Right cardiac atrium (tissue), 5 donors: ENCODE results near the gene TNPO1. TPM values are rescaled to one million over a fixed set of nuclear protein-coding genes. Genes with fewer than 3 reads are reported as not detected.

Experiments
- ATAC-seq, 2 donors: fragments of 200-7000 bp; cut with Tn5 transposase; one replicate each; pipeline versions ENCODE4 v1.8.0 to v1.9.1; 2020; ENCODE audit warnings: moderate library complexity in 2 of 2, mild to moderate bottlenecking in 1 of 2
- DNase-seq, 3 donors: peaks; one replicate each; pipeline ENCODE4 v3.0.0-alpha.2; 2020
- H3K27ac ChIP-seq: one replicate; pipeline ENCODE4 v1.5.1; 2013; ENCODE audit warnings: mild to moderate bottlenecking, low read length, control low read depth, moderate library complexity
- H3K27me3 ChIP-seq: one replicate; pipeline ENCODE4 v1.6.1; 2013; ENCODE audit not compliant: control insufficient read depth, insufficient read depth
- H3K4me1 ChIP-seq: one replicate; pipeline ENCODE4 v1.6.1; 2013; ENCODE audit warnings: low read length; ENCODE audit not compliant: control insufficient read depth, insufficient read depth
- H3K4me3 ChIP-seq: one replicate; pipeline ENCODE4 v1.5.1; 2013; ENCODE audit warnings: low read length, control low read depth
- H3K9me3 ChIP-seq: one replicate; pipeline ENCODE4 v1.6.1; 2013; ENCODE audit warnings: low read length; ENCODE audit not compliant: control insufficient read depth
- WGBS: extraction: QIAGEN DNeasy Blood & Tissue Kit; methylation state at CpG from one replicate; pipeline ENCODE4 v1.1.7; 2013; 5-methylcytosine and 5-hydroxymethylcytosine counted together
- intact Hi-C, 4 donors: fragments of 100-400 bp; cut with DNase I; formaldehyde crosslinking; loops; one replicate each; pipeline versions ENCODE4 v1.11.0 to v1.14.0; 2022 to 2023
- polyA plus RNA-seq: library from polyadenylated mRNA; stranded (reverse); fragments of 200-250 nt; gene quantifications from one replicate; pipeline ENCODE4 v1.2.3, GENCODE V29; 2013
- total RNA-seq, 4 donors: library from RNA; stranded (reverse); fragmentation: NEBNext Ultra II Directional; extraction: Animal tissue kit (Norgen Biotek cat#: 25700); gene quantifications; one replicate each; pipeline ENCODE4 v1.2.1, GENCODE V29; 2021
- donor health status: healthy with polysubstance abuse.
- donor health status: DM: no; HTN: yes; CAD: no.
- donor health status: DM: no; HTN: no; CAD: no.
- donor health status: DM: no; HTN: yes; CAD: no; lungs with severe emphysema.
- donor health status: DM: yes; HTN: yes; CAD: no.

The TNPO1 gene
- total and polyA plus RNA-seq, 5 donors = 11.3 to 73.8 (median 70.0) TPM

DNA sequence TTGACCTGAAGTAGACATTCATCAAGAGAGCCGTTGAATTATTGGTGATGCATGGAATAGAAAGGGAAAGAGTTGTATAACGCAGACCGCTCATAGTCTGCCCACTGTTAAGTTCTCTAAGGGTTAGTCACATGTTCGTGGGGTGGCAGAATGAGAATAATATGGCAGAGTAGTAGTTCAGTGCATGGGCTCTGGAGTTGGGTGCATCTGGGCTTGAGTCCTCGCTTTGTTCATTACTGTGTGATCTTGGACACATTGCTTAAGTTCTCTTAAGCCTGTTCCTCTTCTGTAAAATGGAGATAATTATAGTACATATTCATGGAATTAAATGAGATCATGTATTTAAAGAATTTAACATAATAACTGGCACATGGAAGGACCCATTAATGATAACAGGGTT, 23.6 kb downstream of the TNPO1 start:
- Histone ChIP-seq H3K4me3 (no peak overlapping the region), H3K27me3 (no peaks in the 10 kb centered on the region), H3K27ac (no peak overlapping the region), H3K4me1 (peaks cover 5% of the 10 kb centered on the region), H3K9me3 (no peaks in the 10 kb centered on the region)
- no peak for ATAC-seq
- 57% methylated on average over 5 of the region's 5 CpGs for WGBS
- no peak for DNase-seq
- intact Hi-C loops = no loop called here

GRCh38 chr5:72841756-72842535, 25.5 kb downstream of the TNPO1 start:
- no peaks in the 10 kb centered on the region for H3K9me3 ChIP-seq
- no peaks in the 10 kb centered on the region for H3K27me3 ChIP-seq
- no peak overlapping the region for H3K4me3 ChIP-seq
- no peak for ATAC-seq
- H3K27ac ChIP-seq = no peak overlapping the region
- intact Hi-C loops = no loop called here
- no peak for DNase-seq
- H3K4me1 ChIP-seq = peaks cover 5% of the 10 kb centered on the region
- 97% methylated on average over 1 of the region's 1 CpG for WGBS

DNA sequence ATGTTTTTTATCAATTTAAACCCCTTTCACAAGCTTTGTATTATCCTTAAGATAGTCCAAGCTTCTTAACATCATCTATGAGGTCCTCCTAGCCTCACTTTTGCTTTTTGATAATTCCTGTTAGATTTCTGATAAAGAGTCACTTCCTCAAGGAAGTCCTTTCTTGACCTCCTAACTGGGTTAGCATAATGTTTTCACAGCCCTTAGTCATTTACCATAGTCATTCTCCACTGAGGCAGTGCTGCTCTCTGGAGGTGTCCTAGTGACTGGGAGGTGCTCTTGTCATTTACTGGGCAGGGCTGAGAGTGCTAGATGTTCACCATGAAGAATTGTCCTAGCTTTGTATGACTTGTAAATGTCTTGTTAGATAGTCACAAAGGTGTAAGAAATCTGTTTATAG, 26.4 kb downstream of the TNPO1 start:
- intact Hi-C loops = no loop called here
- Histone ChIP-seq H3K4me1 (peaks cover 5% of the 10 kb centered on the region), H3K4me3 (no peak overlapping the region), H3K27ac (no peak overlapping the region), H3K9me3 (no peaks in the 10 kb centered on the region), H3K27me3 (no peaks in the 10 kb centered on the region)
- ATAC-seq (peak; percentile 43 to 89), DNase-seq (no peak)

- ATAC-seq = no peak
- intact Hi-C loops = no loop called here
- no peak for DNase-seq
- no peak overlapping the region for H3K27ac ChIP-seq
- H3K4me3 ChIP-seq = no peak overlapping the region
- H3K4me1 ChIP-seq = peaks cover 5% of the 10 kb centered on the region
- no peaks in the 10 kb centered on the region for H3K27me3 ChIP-seq
- no peaks in the 10 kb centered on the region for H3K9me3 ChIP-seq
These were observed 27.8 kb downstream of the TNPO1 start for GRCh38 chr5:72844218-72844603.

DNA sequence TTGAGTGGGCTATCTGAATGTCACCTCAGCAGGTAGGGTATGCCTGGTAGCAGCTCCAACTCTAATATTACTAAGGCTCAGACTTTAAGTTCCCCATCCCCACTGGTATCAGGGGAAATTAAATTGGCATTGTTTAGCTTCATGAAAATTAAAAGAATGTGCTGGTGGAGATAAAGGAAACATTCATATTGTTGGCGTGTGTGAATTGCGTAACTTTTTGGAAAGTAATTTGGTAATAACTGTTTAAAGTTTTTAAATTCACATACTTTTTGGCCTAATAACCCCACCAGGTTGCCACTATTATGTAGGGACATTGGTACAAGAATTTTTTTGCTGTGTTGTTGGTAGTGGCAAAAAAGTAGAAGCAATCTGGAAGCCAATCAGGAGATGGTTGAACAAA, 29.4 kb downstream of the TNPO1 start:
- Histone ChIP-seq H3K27me3 (no peaks in the 10 kb centered on the region), H3K27ac (no peak overlapping the region), H3K4me1 (peaks cover 5% of the 10 kb centered on the region), H3K4me3 (no peak overlapping the region), H3K9me3 (no peaks in the 10 kb centered on the region)
- WGBS = 69% methylated on average over 2 of the region's 2 CpGs
- ATAC-seq = no peak
- no peak for DNase-seq
- intact Hi-C loops = no loop called here

GRCh38 chr5:72846483-72846882, 30.0 kb downstream of the TNPO1 start:
- DNase-seq (no peak), ATAC-seq (no peak)
- Histone ChIP-seq H3K27me3 (no peaks in the 10 kb centered on the region), H3K4me3 (no peak overlapping the region), H3K4me1 (peaks cover 3% of the 10 kb centered on the region), H3K27ac (no peak overlapping the region), H3K9me3 (no peaks in the 10 kb centered on the region)
- intact Hi-C loops = no loop called here
- 93% methylated on average over 2 of the region's 2 CpGs for WGBS

GRCh38 chr5:72847439-72847838, 31.0 kb downstream of the TNPO1 start:
- H3K4me1 ChIP-seq = peaks cover 1% of the 10 kb centered on the region
- no peak for ATAC-seq
- no peak for DNase-seq
- H3K27me3 ChIP-seq = no peaks in the 10 kb centered on the region
- peak overlapping the region; percentile 71 for H3K4me3 ChIP-seq
- intact Hi-C loops = no loop called here
- no peaks in the 10 kb centered on the region for H3K9me3 ChIP-seq
- 7% methylated on average over 3 of the region's 3 CpGs for WGBS
- no peak overlapping the region for H3K27ac ChIP-seq

DNA sequence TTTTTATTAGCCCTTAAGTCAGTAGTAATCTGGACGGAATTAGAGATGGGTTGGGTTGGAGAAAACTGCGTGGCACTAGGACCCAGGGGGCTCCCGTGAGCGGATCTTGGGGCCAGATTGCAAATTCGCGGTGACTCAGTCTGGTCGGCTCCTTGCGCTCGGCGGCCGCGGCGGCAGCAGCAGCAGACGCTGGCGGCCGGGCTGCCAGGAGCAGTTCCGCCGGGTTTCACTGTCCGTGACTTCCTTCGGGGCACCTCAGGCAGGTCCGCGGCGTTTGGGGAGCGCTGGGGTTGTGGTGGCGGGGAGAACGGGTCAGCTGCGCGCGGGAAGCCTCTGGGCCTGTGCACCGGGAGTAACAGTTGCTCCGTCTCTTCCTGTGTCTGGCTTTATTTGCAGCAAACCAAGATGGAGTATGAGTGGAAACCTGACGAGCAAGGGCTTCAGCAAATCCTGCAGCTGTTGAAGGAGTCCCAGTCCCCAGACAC, 31.6 kb downstream of the TNPO1 start:
- Histone ChIP-seq H3K4me1 (peaks cover 1% of the 10 kb centered on the region), H3K4me3 (peak overlapping the region; percentile 71), H3K27me3 (no peaks in the 10 kb centered on the region), H3K27ac (peak overlapping the region; percentile 94), H3K9me3 (no peaks in the 10 kb centered on the region)
- under 1% methylated on average over 32 of the region's 32 CpGs for WGBS
- intact Hi-C loops = no loop called here
- ATAC-seq (peak; percentile 97), DNase-seq (peak; percentile 92 to 95 (median 94))

DNA sequence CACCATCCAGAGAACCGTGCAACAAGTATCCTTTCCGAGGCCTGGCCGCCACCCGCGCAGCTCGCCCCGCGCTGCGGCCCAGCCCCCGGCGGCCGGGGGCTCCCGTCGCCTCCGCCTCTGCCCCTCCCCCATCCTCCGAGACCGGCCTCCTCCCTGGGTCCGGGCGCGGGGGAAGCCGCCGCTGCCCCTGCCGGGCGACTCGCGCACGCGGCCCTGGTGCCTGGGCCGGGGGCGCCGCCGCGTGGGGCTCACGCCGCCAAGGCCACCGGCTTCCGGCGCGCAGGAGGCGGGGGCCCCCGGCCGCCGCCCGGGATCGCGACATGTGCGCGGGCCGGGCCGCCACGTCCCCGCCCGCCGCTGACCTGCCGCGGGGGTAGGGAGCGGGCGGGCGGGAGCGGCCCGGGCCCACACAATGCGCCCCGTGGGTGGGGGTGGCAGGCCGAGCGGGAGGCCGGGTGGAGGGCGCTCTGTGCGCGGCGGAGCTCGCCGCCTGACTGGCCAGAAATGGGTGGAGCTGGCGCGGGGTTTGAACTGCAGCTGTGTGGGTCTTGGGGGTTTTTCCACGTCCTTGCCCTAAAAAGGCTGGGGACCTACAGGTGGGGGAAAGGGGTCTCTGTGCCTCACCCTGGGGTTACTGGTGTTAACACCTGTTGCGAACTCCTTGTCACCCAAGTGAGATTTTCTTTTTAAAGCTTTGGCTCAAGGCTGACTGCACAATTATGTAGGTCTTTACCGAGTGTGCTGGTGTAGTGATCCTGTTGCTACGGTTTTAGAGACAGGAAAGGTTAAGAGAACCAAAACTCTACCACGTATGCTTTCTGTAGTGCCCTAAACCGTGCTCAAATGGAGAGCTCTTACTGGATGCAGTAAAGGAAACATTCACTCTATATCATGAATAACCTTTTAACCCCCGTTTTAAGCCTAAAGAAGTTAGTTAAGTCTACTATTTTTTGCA, 32.3 kb downstream of the TNPO1 start:
- peak; percentile 76 to 80 for ATAC-seq
- Histone ChIP-seq H3K27me3 (no peaks in the 10 kb centered on the region), H3K27ac (peak overlapping the region; percentile 94), H3K9me3 (no peaks in the 10 kb centered on the region), H3K4me1 (peaks cover 2% of the 10 kb centered on the region), H3K4me3 (peak overlapping the region; percentile 71)
- peak; percentile 68 to 85 (median 84) for DNase-seq
- WGBS = under 1% methylated on average over 81 of the region's 81 CpGs
- intact Hi-C loops = no loop called here

DNA sequence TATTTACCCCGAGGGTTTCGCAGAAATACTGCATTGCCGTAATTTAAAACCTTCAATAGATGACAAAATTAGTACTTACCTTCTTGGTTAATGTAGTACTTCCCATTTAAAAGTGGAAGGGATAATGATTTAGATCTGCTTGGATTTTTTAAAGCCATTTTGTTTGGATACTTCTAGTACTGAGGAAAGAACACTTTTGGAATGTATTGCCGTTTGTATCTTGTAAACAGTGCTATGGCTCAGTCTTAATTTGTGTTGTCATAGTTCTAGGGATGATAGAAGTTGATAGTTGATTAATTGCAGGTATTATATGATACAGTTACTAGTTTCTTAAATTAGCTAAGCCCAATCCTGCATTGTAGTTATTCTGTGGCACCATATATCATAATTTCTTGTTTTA, 33.1 kb downstream of the TNPO1 start:
- 21% methylated on average over 4 of the region's 4 CpGs for WGBS
- no peak for ATAC-seq
- intact Hi-C loops = no loop called here
- Histone ChIP-seq H3K27me3 (no peaks in the 10 kb centered on the region), H3K9me3 (no peaks in the 10 kb centered on the region), H3K4me3 (peak overlapping the region; percentile 71), H3K4me1 (peaks cover 2% of the 10 kb centered on the region), H3K27ac (no peak overlapping the region)
- no peak for DNase-seq

- ATAC-seq = no peak
- H3K27ac ChIP-seq = no peak overlapping the region
- WGBS = 67% methylated on average over 2 of the region's 2 CpGs
- intact Hi-C loops = no loop called here
- DNase-seq = no peak
- H3K4me3 ChIP-seq = peak overlapping the region; percentile 71
- peaks cover 2% of the 10 kb centered on the region for H3K4me1 ChIP-seq
- H3K27me3 ChIP-seq = no peaks in the 10 kb centered on the region
- no peaks in the 10 kb centered on the region for H3K9me3 ChIP-seq
These were observed 33.7 kb downstream of the TNPO1 start for GRCh38 chr5:72850113-72850512.
